SK-N-MC (cell line): ENCODE measurements around the gene THAP7.
"Not testable (repeated sequence)": the region's sequence is repeated elsewhere in the genome, so short reads cannot be mapped to it uniquely, and the experiment has no call there.

Source experiments
- DNase-seq: peaks from one replicate; pipeline ENCODE4 v3.0.0-alpha.2; 2011; ENCODE audit warnings: low read depth, low spot score
- H3K27ac ChIP-seq: fragments of 200-600 bp; sonication (generic); 2 replicates; pipeline ENCODE4 v1.5.1; 2016; ENCODE audit warnings: mixed run types
- H3K36me3 ChIP-seq: fragments of 200-600 bp; sonication (generic); 2 replicates; pipeline ENCODE4 v1.6.1; 2017; ENCODE audit warnings: antibody characterized with exemption, low read length, mixed read lengths; ENCODE audit not compliant: insufficient read depth
- H3K4me3 ChIP-seq: fragments of 200-600 bp; sonication (generic); 2 replicates; pipeline ENCODE4 v1.5.1; 2016
- H3K9ac ChIP-seq: fragments of 200-600 bp; sonication (generic); 2 replicates; pipeline ENCODE4 v1.8.0; 2017; ENCODE audit warnings: mixed run types, mixed read lengths; ENCODE audit not compliant: insufficient read length
- H3K9me3 ChIP-seq: fragments of 200-600 bp; sonication (generic); 2 replicates; pipeline ENCODE4 v1.6.1; 2017; ENCODE audit warnings: low read depth, mild to moderate bottlenecking, antibody characterized with exemption, low read length, moderate library complexity, mixed read lengths
- EZH2 ChIP-seq: fragments of 200-600 bp; sonication (generic); IDR thresholded peaks from one replicate; pipeline ENCODE4 v1.6.1; 2017; ENCODE audit warnings: antibody characterized with exemption
- FOXP2 ChIP-seq: optimal IDR thresholded peaks from 2 replicates; pipeline ENCODE3; 2011; ENCODE audit warnings: mild to moderate bottlenecking, moderate library complexity; ENCODE audit not compliant: insufficient read depth; ENCODE audit errors: extremely low read length, control extremely low read depth
- POLR2AphosphoS5 ChIP-seq: IDR thresholded peaks from 2 replicates; pipeline ENCODE4 v1.6.1; 2012; ENCODE audit warnings: mild to moderate bottlenecking, low read depth, low read length, borderline replicate concordance

Gene THAP7

GRCh38 chr22:20973634-20974286, 28.2 kb downstream of the THAP7 start:
- peaks cover 4% of the 10 kb centered on the region; the same call in 1 of the 2 replicates for H3K9me3 ChIP-seq
- DNase-seq, result no peak
- H3K4me3 ChIP-seq, result no peak overlapping the region
- TF ChIP-seq FOXP2 (no peak), POLR2AphosphoS5 (no peak), EZH2 (no peak)
- no peak overlapping the region for H3K9ac ChIP-seq
- no peak overlapping the region for H3K27ac ChIP-seq
- H3K36me3 ChIP-seq, result no peaks in the 10 kb centered on the region

GRCh38 chr22:20972933-20973577, 28.9 kb downstream of the THAP7 start:
- H3K27ac ChIP-seq, result no peak overlapping the region
- no peak overlapping the region for H3K9ac ChIP-seq
- H3K36me3 ChIP-seq, result no peaks in the 10 kb centered on the region
- TF ChIP-seq EZH2, result no peak
- TF ChIP-seq POLR2AphosphoS5, result no peak
- no peak for TF ChIP-seq FOXP2
- H3K9me3 ChIP-seq, result no peaks in the 10 kb centered on the region
- DNase-seq, result no peak
- H3K4me3 ChIP-seq, result no peak overlapping the region

- DNase-seq, H3K4me3 ChIP-seq, H3K36me3 ChIP-seq, H3K27ac ChIP-seq, H3K9me3 ChIP-seq, H3K9ac ChIP-seq: not testable (repeated sequence)
Measured at GRCh38 chr22:20972014-20972694, 29.8 kb downstream of the THAP7 start.

- no peak for DNase-seq
- H3K36me3 ChIP-seq, result no peaks in the 10 kb centered on the region
- no peaks in the 10 kb centered on the region for H3K9me3 ChIP-seq
- H3K4me3 ChIP-seq, result no peak overlapping the region
- H3K27ac ChIP-seq, result no peak overlapping the region
- TF ChIP-seq POLR2AphosphoS5, result no peak
- TF ChIP-seq EZH2, result no peak
- TF ChIP-seq FOXP2, result no peak
- H3K9ac ChIP-seq, result no peak overlapping the region
Measured at GRCh38 chr22:20970939-20971657, 30.8 kb downstream of the THAP7 start.

DNA sequence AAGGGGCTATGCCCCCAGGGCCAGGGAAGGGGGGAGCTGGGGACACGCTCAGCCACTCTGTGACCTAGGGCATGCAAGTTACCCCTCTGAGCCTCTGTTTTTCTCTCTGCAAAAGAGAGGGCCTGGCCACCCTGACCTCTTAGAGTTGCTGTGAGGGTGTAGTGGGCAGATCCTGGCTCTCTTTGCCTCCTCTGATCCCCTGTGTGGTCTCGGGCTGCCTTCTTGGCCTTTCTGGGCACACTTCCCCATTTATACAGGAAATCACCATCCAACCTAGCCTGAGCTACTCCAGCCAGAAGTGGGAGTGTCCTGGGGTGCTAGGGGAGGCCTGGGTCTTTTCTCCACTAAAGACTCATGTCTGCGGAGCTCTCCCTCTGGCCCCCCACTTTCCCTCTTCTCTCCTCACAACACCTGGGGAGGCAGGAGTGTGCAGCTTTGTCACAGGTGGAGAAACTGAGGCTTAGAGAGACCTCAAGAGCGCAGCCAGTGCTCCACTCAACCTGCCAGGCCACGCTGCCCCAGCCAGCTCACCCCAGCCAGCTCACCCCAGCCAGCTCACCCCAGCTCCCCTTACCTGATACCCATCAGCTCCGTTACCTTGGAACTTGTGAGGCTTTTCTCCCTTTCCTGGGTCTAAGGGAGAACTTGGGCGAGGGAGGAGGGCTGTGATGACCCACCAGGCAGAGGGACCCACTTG, 33.5 kb downstream of the THAP7 start:
- no peak overlapping the region for H3K4me3 ChIP-seq
- no peaks in the 10 kb centered on the region for H3K9me3 ChIP-seq
- H3K9ac ChIP-seq, result no peak overlapping the region
- no peak for DNase-seq
- no peak overlapping the region for H3K27ac ChIP-seq
- H3K36me3 ChIP-seq, result no peaks in the 10 kb centered on the region
- TF ChIP-seq FOXP2 (no peak), POLR2AphosphoS5 (no peak), EZH2 (no peak)

GRCh38 chr22:20967697-20968211, 34.2 kb downstream of the THAP7 start:
- no peak for DNase-seq
- H3K9me3 ChIP-seq, result no peaks in the 10 kb centered on the region
- TF ChIP-seq FOXP2 (no peak), POLR2AphosphoS5 (no peak), EZH2 (no peak)
- H3K9ac ChIP-seq, result no peak overlapping the region
- H3K27ac ChIP-seq, result no peak overlapping the region
- H3K4me3 ChIP-seq, result no peak overlapping the region
- no peaks in the 10 kb centered on the region for H3K36me3 ChIP-seq

DNA sequence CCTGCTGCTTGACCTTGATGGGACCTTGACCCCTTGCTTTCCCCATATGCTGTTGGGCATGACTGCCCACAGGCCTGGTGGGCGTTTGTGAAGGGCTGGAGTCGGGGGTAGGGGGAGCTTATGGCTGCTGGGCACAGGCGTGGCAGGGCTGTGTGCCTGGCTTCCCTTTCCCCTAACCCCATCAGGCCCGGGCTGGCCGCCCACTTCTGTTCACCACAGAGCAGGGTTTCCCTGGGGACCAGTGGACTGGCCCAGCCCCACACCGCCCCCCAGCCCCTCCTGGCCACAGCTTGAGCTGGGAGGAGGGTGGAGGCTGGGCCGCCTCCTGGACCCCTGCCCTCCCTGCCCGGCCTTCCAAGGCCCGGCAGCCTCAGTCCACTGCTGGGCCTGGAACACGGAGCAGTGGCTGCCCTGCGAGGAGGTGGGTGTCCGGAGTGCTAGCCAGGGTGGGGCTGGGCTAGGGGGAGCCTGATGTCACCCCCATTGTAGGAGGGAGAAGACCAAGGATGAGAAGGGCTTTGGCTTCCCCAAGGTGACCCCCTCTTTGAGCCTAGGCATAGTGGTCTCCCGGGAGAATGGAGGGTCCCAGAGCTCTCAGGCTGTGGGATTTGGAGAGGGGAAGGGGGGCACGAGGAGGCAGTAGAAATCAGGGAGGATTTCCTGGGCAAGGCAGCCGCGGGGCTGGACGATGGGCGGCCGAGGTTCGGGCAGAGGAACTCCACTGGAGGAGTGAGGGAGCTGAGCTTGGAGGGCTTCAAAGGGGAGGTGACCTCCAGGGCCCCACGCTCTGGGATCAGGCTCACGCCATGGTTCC, 34.8 kb downstream of the THAP7 start, which contains the start of gene AIFM3:
AIFM3 (plus strand) TSS at position 373 of the 814 bp plus-strand sequence. CDS start 690 bp downstream, outside the sequence.
- DNase-seq, result no peak

More for the DNA sequence above, 34.8 kb downstream of the THAP7 start, which contains the start of gene AIFM3:
- no peak within 1 kb of the TSS for H3K9ac ChIP-seq
- no peaks in the 10 kb centered on the region for H3K36me3 ChIP-seq
- no peak within 1 kb of the TSS for H3K27ac ChIP-seq
- TF ChIP-seq FOXP2, result no peak
- TF ChIP-seq EZH2, result no peak
- no peak for TF ChIP-seq POLR2AphosphoS5
- no peaks in the 10 kb centered on the region for H3K9me3 ChIP-seq
- H3K4me3 ChIP-seq, result no peak within 1 kb of the TSS
